Lung (tissue), 12 donors: ENCODE measurements around the gene ADAMTS17. TPM values are rescaled to one million over a fixed set of nuclear protein-coding genes. Genes with fewer than 3 reads are reported as not detected.

ENCODE experiments used
- ATAC-seq: fragments of 200-7000 bp; cut with Tn5 transposase; one replicate; pipeline ENCODE4 v1.9.1; 2020; ENCODE audit warnings: moderate number of reproducible peaks; ENCODE audit not compliant: insufficient read depth, low FRiP score
- DNase-seq, 3 donors: peaks; one replicate each; pipeline ENCODE4 v3.0.0-alpha.2; 2013 to 2017
- H3K27ac ChIP-seq, 2 donors: one replicate each; pipeline ENCODE4 v1.5.1; 2013; ENCODE audit warnings: mild to moderate bottlenecking in 2 of 2, moderate library complexity in 2 of 2, control low read depth in 1 of 2, inconsistent platforms in 1 of 2, low read depth in 1 of 2, low read length in 1 of 2
- H3K27me3 ChIP-seq, 3 donors: one replicate each; pipeline ENCODE4 v1.5.1; 2013; ENCODE audit warnings: low read length in 2 of 3; ENCODE audit not compliant: control insufficient read depth in 3 of 3, insufficient read depth in 3 of 3
- H3K36me3 ChIP-seq, 4 donors: one replicate each; pipeline ENCODE4 v1.5.1; 2013; ENCODE audit warnings: low read length in 4 of 4, mild to moderate bottlenecking in 1 of 4, moderate library complexity in 1 of 4; ENCODE audit not compliant: control insufficient read depth in 4 of 4, insufficient read depth in 4 of 4
- H3K4me1 ChIP-seq, 5 donors: one replicate each; pipeline ENCODE4 v1.5.1; 2013; ENCODE audit warnings: low read length in 5 of 5, mild to moderate bottlenecking in 2 of 5, moderate library complexity in 1 of 5; ENCODE audit not compliant: control insufficient read depth in 5 of 5, insufficient read depth in 5 of 5
- H3K4me3 ChIP-seq: one replicate; pipeline ENCODE4 v1.5.1; 2013; ENCODE audit warnings: mild to moderate bottlenecking, control low read depth, moderate library complexity
- H3K9ac ChIP-seq, 2 donors: one replicate each; pipeline ENCODE4 v1.5.1; 2013; ENCODE audit warnings: low read length in 2 of 2, control low read depth in 1 of 2; ENCODE audit not compliant: insufficient read depth in 1 of 2
- H3K9me3 ChIP-seq, 4 donors: one replicate each; pipeline ENCODE4 v1.5.1; 2013; ENCODE audit warnings: low read length in 3 of 4, mild to moderate bottlenecking in 1 of 4, moderate library complexity in 1 of 4; ENCODE audit not compliant: control insufficient read depth in 4 of 4, insufficient read depth in 3 of 4
- WGBS, 2 donors: extraction: QIAGEN DNeasy Blood & Tissue Kit; methylation state at CpG; one replicate each; pipeline ENCODE4 v1.1.7; 2013; 5-methylcytosine and 5-hydroxymethylcytosine counted together
- polyA plus RNA-seq, 2 donors: library from polyadenylated mRNA; stranded (reverse); fragments of 200-250 nt; gene quantifications; one replicate each; pipeline ENCODE4 v1.2.1, GENCODE V29; 2013
- total RNA-seq, 2 donors: library from RNA; depleted of rRNA in 1 of 2; stranded (reverse); fragments of >200 nt in 1 of 2; gene quantifications; one replicate each; pipeline ENCODE4 v1.2.1, GENCODE V29; 2014 to 2021
- TF ChIP-seq, protein P1 (sequence below): IDR thresholded peaks from 2 replicates; pipeline ENCODE4 v1.5.1; 2012; ENCODE audit warnings: mild to moderate bottlenecking; ENCODE audit errors: control extremely low read depth, extremely low read depth
- donor health status: control.
- donor health status: control.
- donor health status: Bipolar disorder and iron deficiency.
- donor health status: healthy.
- donor health status: DM: yes; HTN: yes; CAD: no.

ADAMTS17 gene
- total and polyA plus RNA-seq, 4 donors, result 0.47 to 6.6 (median 2.2) TPM

DNA sequence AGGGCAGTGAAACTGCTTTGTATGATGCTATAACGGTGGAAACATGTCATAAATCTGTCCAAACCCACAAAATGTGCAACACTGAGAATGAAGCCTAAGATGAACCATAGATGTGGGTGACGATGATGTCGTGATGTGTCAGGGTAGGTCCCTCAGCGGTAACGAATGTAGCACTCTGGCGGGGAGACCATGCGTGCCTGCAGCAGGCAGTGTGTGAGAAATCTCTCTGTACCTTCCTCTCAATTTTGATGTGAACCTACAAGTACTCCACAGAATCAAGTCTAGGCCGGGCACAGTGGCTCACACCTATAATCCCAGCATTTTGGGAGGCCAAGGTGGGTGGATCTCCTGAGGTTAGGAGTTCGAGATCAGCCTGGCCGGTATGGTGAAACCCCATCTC lies 340.4 kb downstream of the ADAMTS17 start:
- WGBS, 2 donors, result 92% methylated on average over 10 of the region's 10 CpGs
- no peak for DNase-seq

DNA sequence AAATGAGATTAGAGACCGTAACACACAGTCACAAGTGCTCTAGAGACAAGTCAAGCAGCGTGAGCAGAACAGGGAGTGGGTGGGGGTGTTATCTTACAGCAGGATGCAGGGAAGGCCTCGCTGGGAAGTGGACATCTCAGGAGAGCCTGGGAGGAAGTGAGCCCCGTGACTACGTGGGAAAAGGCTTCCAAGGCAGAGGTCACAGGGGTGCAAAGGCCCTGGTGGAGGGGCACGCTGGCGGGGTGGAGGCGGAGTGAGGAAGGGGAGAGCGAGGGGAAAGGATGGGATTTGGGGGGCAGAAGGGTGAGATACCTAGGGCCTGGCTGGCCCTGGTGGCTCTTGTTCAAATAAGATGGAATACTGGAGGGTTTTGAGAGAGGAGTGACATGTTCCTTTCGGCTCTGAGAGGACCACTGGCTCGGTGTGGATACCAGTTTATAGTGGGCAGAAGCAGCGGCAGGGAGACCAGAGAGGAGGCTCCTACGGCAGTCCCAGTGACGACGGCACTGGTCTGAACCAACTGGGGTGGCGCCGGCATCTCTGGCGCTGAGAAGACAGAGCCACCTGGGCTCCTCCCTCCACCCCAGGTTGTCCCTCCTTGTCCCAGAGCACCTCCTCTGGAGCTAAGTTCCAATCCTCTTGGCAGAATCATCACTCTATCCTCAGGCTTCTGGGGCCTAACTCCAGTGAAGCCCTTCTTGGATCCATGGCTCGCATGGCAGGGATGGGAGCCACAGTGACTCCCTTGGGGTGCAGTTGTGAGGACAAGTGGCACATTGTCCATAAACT lies 342.3 kb downstream of the ADAMTS17 start:
- no peak for ATAC-seq
- 82 to 85% methylated on average over 19 of the region's 19 CpGs for WGBS, 2 donors
- Histone ChIP-seq H3K27me3 (no peaks in the 10 kb centered on the region), H3K27ac (no peak overlapping the region), H3K4me3 (no peak overlapping the region), H3K4me1 (no peaks in the 10 kb centered on the region), H3K9me3 (no peaks in the 10 kb centered on the region), H3K36me3 (no peaks in the 10 kb centered on the region), H3K9ac (no peak overlapping the region)
- no peak for DNase-seq
- TF ChIP-seq, protein P1, sequence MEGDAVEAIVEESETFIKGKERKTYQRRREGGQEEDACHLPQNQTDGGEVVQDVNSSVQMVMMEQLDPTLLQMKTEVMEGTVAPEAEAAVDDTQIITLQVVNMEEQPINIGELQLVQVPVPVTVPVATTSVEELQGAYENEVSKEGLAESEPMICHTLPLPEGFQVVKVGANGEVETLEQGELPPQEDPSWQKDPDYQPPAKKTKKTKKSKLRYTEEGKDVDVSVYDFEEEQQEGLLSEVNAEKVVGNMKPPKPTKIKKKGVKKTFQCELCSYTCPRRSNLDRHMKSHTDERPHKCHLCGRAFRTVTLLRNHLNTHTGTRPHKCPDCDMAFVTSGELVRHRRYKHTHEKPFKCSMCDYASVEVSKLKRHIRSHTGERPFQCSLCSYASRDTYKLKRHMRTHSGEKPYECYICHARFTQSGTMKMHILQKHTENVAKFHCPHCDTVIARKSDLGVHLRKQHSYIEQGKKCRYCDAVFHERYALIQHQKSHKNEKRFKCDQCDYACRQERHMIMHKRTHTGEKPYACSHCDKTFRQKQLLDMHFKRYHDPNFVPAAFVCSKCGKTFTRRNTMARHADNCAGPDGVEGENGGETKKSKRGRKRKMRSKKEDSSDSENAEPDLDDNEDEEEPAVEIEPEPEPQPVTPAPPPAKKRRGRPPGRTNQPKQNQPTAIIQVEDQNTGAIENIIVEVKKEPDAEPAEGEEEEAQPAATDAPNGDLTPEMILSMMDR, result no peak

More for the DNA sequence above, 340.4 kb downstream of the ADAMTS17 start:
- Histone ChIP-seq H3K4me3 (no peak overlapping the region), H3K27ac (no peak overlapping the region), H3K9ac (no peak overlapping the region), H3K9me3 (no peaks in the 10 kb centered on the region), H3K4me1 (no peaks in the 10 kb centered on the region), H3K36me3 (no peaks in the 10 kb centered on the region), H3K27me3 (no peaks in the 10 kb centered on the region)
- TF ChIP-seq, protein P1, result no peak
- ATAC-seq, result no peak

DNA sequence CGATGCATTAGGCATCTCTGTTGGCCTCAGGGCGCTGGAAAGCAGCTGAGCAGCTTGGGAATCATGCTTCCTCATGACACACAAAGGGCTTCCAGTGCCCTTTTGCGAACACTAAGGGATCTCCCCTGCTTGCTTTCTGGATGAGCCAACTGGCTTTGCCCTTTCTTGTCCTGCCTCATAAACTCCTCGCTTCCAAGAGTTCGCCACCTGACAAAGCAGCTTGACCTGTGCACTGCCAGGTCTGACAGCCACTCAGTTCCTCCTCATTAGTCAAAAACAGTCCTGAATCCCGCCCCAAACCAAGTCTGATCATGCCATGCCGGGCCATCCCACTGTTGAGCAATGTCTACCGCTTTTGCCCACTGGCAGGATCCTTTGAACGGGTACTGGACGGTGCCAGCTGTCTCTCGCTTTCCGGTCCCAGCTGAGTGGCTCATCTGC lies 343.1 kb downstream of the ADAMTS17 start:
- no peaks in the 10 kb centered on the region for H3K36me3 ChIP-seq
- H3K4me1 ChIP-seq, result no peaks in the 10 kb centered on the region
- 91 to 96% methylated on average over 12 of the region's 12 CpGs for WGBS, 2 donors

More for the DNA sequence above, 343.1 kb downstream of the ADAMTS17 start:
- Histone ChIP-seq H3K27ac (no peak overlapping the region), H3K27me3 (no peaks in the 10 kb centered on the region), H3K9me3 (no peaks in the 10 kb centered on the region), H3K9ac (no peak overlapping the region), H3K4me3 (no peak overlapping the region)
- DNase-seq (no peak), ATAC-seq (no peak)
- TF ChIP-seq, protein P1, result no peak
